ENCODE data around the gene TUBG2.
"Not testable (repeated sequence)": the region's sequence is repeated elsewhere in the genome, so short reads cannot be mapped to it uniquely, and the experiment has no call there.

The TUBG2 gene

DNA sequence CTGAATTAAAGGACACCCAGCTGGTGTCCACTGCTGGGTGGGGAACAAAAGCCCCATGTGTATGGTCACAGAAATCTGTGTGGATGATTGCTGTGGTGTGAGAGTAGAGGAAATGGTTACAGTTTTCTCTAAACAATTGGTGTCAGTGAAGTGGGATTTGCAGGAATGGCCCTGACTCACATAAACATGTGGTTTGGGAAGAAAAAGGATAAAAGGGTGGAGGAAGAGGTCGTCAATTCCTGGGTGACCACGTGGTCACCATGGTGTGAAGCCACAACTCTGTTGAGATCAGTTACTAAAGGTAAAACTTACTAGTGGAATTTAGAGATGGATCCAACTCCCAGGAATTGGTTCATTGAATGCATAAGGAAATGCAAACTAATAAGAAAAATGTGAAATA lies 3.6 kb upstream of the TUBG2 start:
- no peak for DNase-seq

DNA sequence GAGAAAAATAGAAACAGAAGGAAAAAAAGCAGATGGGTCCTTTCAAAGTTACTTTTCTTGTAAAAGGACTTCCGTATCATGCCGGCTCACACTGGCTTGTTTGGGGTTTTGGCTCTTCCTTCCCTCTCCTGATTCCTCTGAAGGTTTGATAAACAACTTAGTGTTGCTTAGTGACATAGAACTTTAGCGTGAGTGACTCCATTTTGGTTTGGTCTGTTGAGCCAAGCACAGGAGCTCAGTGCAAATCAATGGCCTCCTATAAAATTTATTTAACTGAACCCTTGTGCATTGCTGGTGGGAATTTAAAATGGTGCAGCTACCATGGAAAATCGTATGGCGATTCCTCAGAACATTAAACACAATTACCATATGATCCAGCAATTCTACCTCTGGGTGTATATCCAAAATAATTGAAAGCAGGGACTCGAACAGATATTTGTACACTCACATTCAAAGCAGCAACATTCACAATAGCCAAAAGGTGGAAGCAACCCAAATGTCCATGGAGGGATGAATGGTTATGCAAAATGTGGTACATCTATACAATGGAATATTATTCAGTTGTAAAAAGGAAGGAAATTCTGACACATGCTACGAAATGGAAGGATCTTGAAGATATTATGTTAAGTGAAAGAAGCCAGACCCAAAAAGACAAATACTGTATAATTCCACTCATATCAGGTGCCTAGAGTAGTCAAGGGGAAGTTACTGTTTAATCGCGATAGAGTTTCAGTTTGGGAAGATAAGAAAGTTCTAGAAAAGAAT lies 1.1 kb upstream of the TUBG2 start:
- no peak for DNase-seq

DNA sequence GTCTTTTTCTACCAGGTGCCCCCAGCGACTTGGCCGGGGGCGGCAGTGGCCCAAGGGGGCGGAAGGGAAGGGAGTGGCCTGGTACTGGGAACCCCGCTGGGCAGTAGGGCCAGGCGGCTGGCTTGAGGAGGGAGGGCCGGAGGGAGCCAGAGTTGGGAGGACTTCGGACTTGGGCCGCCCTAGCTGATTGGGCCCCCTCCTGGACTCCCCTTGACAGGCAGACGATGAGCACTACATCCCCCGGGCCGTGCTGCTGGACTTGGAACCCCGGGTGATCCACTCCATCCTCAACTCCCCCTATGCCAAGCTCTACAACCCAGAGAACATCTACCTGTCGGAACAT lies 819 bp downstream of the TUBG2 start:
- not testable (repeated sequence) for DNase-seq

DNA sequence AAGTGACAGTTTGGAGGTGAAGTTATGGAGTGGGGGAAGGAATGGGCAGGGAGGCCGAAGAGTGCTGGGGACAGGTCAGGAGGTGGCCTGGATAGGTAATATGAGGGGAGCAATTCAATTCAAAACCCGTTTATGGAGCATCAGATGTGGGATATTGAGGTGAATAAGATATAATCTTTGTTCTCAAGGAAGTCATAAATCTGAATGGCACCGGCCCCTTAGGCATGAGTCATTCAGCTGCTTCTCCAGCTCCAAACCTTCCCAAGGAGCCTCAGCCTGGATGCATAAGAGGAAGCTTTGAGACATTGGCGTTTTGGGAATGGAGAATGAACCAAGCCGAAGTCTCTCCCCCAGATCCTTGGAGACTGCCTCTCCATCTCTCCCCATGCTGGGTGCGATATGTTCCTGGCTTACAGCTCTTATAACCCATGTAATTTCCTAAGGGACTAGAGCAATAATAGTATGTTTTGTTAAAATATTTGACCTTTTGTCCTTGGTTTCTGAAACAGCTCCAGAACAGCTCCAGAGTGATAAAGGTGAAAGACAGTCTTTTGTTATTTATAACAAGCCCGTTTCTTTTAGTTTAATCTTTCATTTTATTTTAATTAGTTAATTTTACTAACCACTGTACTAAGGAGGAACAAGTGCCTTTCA lies 1.7 kb downstream of the TUBG2 start:
- no peak for DNase-seq

DNA sequence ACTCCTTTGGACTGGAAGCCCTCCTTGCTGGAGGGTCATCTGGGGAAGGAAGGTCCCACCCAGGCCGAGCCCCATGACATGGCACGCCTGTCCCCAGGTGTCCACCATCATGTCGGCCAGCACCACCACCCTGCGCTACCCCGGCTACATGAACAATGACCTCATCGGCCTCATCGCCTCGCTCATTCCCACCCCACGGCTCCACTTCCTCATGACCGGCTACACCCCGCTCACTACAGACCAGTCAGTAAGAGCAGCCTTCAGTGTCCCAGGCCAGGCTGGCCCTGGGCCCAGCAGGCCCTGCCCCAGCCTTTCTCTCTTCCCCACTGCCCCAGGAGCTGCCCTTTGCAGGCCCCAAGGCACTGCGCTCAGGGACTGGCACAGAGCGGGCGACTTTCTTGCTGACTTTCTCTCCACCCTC lies 6.5 kb downstream of the TUBG2 start:
- DNase-seq: no peak

DNA sequence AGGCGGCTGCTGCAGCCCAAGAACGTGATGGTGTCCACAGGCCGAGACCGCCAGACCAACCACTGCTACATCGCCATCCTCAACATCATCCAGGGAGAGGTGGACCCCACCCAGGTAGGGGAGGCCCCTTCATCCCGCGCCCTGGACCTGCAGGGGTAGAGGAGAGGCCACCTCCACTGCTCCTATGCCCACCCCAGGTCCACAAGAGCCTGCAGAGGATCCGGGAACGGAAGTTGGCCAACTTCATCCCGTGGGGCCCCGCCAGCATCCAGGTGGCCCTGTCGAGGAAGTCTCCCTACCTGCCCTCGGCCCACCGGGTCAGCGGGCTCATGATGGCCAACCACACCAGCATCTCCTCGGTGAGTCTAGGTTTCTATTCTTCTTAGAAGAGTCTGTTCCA lies 7.0 kb downstream of the TUBG2 start:
- DNase-seq: not testable (repeated sequence)

DNA sequence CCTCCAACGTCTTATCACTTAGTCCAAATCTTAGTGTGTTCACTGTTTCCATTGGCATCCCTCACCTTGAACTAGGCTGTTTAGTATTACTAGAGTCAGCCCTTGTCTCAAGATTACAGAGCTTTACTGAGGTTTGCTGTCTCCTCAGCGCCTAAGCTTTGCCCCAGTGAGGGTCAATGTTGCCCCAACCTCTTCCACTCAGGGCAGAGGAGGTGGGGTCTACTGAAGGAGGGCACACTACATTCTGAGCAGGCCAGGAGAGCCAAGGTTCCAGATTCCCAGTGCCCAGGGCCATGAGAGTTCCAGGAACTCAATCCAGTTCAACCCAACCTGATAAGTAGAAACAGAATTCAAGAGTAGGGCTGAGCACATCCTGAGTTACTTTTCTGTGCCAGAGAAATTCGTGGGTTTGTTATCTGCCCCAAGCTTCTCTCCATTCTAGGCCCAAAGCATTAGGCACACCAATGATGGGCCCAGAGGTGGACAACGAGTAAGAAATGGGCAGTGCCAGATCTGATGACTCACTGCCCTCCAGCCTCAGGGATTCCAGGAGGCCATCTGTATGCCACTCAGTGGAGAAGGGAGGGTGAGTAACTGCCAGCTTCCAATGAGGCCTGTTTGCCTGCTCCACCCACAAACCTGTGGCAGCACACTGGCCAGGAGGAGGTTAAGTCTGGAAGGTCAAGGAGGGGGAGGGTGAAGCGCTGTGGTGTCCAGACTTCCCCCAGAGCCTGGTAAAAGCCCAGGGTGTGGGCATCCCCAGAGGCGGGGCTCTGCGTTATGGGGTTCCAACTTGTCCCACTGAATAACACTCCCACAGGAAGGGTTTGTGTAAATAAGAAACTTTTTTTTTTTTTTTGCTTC lies 8.2 kb downstream of the TUBG2 start:
- DNase-seq: peak; percentile 35

DNA sequence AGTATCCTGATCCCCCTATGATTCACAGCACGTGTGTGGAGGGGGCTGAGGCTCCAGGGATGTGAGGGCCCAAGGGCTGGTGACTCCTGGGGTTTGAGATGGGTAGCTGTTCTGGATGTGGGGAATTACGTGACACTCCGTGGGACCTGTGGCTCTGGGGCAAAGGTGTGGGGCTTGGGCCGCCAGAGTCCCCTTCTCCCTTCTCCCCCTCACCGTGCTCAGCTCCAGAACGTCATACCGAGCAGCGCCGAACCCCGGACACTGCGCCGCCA lies 10.6 kb downstream of the TUBG2 start:
- DNase-seq: no peak

DNA sequence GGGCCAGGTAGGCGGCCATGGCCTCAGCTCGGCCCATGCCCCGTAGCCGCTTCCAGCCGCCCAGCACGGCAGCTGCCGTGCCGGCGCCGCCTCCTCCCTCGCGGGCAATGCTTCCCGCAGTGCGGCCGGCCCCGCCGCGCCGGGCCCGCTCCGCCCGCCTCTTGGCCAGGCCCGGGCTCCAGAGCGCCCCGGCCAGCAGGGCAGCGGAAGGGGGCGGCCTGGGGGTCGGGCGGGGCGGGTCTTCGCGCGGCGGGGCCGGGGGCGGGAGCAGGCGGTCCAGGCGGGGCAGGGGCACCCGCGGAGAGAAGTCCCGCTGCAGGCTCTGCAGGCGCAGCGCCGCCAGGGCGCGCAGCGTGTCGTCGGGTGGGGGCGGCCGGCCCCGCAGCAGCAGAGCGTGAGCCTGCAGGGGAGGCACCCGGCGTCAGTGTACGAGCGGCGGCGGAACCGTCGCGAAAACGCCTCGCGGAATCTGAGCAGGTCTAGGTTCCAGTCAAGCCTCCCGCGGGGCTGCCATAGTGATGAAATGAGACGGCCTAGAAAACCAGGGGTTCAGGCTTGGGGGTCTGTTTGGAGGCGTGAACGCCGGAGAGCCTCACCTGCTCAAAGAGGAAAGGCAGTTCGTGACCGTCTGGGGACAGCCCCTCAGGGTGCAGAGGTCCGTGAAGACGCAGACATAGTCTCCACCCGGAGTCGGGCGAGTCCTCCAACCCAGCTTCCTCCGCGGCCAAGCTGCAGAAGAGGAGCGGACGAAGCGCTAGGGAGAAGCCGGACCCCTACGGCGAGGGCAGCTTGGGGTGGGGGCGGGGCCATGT lies 11.1 kb downstream of the TUBG2 start:
- no peak for DNase-seq

DNA sequence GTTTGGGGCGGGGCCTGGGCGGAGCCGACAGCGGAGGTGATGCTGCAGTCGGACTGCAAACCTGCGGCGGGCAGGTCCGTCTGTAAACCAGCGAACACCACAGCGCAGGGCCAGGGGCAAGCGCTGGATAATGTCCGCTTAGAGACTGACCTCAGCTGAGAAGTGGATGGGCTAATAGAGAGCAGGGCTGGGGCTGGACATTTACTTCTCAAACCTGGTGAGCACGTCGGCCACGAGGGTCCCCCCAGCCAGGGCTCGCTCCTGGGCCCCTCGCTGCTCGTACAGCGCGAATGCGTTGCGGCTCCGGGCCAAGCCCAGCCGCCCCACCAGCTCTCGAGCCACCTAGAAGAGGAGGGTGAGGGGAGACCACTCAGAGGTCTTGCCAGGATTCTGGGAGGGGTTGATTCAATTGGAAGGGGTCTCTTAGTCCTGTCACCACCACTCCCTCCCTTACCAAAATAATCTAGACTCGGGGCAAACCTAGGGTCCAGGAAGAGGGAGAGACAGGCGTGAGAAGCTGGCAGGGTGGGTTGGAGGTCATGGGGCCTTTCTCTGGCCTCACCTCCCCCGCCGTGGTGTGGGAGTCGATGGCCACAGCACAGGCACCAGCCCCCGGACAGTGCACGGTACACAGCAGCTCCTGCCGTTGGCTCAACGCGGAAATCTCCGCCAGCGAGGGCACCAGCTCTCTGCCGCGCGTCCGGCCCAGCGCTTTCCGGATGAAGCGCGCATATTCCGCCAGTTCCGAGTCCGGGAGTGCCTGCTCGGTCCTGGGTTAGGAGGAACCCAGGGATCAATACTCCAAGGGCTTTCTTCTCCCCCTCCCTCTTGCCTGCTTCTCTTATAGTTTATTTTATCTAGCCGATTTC lies 11.9 kb downstream of the TUBG2 start:
- no peak for DNase-seq

DNA sequence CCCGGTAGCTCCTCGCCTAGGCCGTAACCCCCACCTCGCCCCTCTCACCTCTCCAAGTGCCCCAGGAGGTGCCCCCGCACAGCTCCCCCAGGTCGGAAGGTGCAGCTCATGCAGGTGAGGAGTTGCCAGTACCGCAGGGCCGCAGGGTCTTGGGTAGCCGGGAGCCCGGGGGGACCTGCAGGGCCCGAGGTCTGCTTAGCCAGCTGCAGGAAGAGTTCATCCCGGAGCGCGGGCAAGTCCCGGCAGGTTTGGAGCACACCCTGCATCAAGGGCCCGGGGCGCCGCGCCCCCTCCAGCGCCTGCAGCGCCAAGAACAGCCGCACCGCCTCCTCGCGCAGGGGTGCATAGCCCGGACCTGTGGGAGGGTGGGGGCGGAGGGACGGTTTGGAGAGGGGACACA lies 13.0 kb downstream of the TUBG2 start:
- DNase-seq: no peak

DNA sequence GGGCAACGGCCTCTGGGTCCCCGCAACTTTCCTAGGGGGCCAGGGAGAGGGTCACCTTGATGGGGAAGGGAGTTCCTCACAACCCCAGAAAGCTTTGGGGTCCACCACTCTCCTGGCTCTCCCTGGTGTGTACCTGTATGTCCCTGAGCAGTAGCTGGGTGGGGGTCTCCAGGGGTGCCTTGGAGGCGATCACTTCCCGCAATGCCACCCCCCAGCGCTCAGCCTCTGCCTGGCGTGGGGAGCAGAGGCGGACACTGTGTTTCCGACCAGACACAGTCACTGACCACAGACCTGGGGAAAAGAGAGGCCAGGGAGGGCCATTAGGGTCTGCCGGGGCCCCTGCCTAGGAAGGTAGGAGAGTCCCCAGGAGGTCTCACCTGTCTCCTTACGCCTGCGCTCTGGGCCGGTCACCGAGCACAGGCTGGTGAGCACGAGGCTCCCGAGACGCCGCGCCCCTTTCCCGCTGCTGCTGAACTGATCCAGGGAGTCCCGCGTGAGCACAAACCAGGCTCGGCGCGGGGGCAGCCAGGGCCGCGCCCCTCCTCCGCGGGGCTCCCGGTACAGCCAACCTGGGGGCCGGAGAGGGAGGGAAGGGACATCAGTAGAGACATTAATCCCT lies 14.3 kb downstream of the TUBG2 start:
- DNase-seq: no peak

DNA sequence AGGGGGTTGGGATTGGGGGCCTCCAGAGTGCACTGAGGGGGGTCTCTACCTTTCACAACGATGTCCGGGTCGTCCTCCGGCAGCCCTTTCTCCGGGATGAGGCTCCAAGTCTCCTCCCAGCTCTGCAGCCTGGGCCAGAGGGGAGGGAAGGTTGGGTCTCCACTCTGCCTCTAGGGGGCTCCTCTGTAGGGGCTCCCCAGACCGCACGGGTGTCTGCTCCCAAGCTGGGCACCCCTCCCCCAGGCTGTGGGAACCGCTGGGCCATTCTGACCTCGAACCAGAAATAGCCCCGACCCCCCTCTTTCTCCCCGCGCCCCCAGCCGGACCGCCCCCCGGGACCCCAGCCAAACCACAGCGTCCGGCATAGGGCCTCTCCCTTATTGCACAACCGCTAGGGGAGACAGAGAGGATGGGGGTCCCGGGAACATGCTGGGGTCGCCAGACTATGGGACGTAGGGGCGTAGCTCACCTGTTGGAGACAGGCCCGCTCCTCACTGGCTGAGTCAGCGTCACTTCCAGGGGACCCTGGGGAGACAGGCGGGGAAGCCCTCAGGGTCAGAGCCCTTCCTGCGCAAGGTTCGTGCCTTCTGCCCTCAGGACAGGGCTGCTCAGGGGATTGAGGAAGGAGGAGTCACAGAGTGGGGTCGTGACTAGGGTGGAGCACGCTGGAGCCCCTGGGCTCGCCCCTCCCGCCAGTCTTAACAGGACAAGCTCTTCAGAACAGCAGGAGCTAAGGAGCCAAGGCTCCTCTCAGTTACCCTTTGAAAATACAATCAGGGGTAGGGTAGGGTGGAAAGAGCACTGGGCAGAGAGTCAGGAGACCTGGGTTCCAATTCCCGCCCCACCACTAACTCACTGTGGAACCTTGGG lies 15.0 kb downstream of the TUBG2 start:
- DNase-seq: no peak

DNA sequence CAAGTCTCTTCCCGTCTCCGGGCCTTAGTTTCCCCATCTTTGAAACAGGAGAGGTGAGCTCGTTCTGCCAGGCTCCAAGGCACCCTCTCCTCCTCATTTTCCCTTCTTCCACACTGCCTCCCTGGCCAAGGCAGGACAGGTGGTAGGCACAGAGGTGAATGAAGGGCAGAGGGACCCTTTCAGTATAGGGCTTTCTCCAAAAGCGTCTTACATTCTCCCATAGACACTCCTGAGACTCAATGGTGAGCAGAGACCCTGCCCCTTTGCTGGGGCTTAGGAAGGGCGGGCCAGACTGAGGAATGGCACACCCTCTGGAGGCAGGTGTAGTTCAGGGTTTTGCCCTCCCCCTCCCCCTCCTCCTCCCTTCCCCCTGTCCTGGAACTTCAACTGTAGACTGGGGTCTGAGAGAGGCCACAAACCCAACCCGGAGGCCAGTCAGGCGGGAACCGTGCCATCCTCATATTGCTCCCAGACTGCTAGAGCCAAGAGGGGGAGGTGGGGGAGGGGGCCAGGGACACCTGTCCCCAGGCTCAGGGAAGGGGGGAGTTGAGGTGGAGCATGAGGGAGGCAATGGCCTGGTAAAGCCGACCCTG lies 15.8 kb downstream of the TUBG2 start:
- DNase-seq: no peak

DNA sequence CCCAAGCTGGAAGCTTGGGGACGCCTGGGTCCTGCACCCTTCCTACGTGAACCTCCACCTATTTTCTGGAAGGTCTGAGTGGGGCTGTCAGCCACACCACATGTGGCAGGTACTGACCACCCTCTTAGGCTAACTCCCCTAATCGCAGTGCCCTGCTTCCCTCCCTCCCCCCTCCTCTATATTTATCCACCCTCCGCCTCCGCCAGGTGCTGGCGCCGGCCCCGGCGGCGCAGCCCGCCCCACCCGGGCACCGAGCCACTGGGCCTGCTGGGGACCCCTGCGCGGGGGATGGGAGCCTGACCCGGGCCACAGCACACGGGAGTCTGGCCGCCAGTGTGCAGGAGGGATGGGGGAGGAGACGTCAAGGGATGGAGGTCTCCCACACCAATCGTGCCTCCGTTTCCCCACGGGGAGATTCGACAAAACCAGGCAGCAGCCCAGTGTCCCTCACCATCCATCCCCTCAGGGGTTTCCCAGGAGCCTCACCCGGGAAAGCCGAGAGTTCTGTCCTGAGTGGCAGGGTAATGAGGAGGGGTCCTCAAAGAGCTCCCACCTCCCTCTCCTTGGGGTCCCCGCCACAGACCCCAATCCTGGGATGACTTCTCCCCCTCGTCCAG lies 16.4 kb downstream of the TUBG2 start:
- no peak for DNase-seq

DNA sequence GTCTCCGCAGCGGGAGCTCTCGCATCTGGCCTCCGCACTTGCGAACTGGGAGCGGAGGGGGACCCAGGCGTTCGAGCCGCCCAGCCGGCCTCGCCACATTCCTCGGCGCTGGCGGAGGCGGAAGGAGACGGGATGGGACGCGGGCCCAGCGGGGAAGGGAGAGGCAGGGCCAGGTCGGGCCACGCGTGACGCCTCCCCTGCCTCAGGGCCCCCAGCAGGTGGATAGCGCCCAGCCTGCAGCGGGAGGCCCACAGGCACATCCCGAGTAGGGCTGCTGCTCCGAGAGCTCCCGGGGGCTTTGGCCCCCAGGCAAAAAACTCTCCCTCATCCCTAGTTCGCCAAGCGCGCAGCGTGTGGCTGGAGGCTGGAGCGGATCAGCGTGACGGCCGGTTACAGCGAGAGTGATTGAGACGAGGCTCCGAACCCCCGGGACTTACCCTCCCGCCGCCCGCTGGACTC lies 16.9 kb downstream of the TUBG2 start:
- DNase-seq: no peak

DNA sequence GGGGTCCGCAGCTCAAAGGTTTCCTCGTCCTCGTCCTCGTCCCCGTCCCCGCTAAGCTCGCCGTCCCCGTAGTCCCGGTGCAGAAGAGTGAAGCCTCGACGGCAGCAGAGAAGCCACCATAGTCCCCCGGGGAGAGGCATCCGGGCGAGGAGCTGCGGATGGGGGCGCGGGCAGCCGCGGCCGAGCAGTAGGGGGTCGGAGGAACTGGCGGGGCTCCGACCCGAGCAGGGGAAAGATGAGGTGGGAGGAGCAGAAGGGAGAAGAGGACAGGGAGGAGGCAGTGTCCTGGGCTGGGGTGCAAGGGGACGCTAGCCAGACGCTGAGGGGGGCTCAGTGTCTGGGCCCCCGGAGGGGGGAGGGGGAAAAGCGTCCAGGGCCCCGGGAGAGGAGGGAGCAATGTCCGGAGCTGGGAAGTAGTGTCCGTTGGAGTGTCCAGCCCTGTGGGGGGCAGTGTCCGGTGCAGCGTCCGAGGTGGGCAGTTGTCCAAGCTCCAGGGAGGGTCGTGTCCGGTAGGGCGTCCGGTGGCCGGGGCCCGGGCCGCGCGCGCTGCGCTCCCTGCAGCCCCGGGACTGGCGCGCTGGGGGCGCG lies 17.4 kb downstream of the TUBG2 start, which contains the start of gene PLEKHH3:
Gene PLEKHH3 (minus strand): TSS at position 571 of the 588 bp plus-strand sequence. CDS start 431 bp downstream, at position 140.
- DNase-seq: no peak

DNA sequence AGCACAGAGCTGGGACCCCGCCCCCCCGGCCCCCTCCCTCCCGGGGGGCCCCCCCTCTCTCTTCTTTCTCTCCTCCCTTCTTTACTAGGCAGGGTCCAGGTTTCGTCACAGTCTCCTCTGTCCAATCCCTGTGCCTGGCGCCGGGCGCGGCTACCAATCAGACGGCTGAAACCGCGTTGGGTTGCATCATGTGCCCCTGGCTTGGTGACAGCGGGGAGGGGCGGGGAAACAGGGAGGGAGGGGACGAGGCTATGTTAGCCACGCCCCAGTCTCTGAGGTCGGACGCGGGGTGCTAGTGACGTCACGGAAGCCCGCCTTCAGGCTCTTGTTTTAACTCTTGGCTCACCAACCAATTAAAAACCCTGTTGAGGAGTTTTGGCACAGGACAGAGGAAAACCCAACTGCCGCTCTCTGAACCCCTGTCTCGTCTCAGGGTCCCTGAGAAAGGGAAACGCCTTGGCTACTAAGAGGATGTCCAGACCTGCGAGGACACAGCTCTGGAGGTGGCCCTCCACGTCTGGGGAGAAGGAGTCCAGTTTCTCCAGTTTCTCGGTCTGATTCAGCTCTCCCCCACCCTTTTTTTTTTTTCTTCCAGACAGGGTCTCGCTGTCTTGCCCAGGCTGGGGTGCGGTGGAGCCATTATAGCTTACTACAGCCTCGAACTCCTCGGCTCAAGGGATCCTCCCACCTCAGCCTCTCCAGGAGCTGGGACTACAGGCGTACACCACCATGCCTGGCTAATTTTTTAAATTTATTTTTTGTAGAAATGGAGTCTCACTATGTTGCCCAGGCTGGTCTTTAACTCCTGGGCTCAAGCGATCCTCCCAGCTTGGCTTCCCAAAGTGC lies 18.2 kb downstream of the TUBG2 start:
- peak; percentile 99 for DNase-seq

All from inflammatory macrophage treated with lipopolysaccharide for 4 hours (primary cell).